Naive thymus-derived CD4-positive, alpha-beta T cell (primary cell): Measurements from ENCODE around the gene LRRC10. TPM values are rescaled to one million over a fixed set of nuclear protein-coding genes. Genes with fewer than 3 reads are reported as not detected.

ENCODE experiments used
- ATAC-seq: fragments of 150-1000 bp; cut with Tn5 transposase; 2 replicates; pipeline ENCODE4 v1.10.0; 2021; ENCODE audit warnings: mild to moderate bottlenecking, moderate library complexity
- CTCF ChIA-PET: fragments of 350-600 bp; sonication (Branson Sonifier 250); formaldehyde crosslinking; loops from one replicate; lab custom pipeline; 2021; ENCODE audit warnings: antibody characterized with exemption; lab: Charles Lee
- POLR2A ChIA-PET: fragments of 350-600 bp; sonication (Branson Sonifier 250); formaldehyde crosslinking; loops from one replicate; lab custom pipeline; 2021; ENCODE audit warnings: antibody characterized with exemption, inconsistent platforms; lab: Charles Lee
- DNase-seq, 9 donors: peaks; one replicate each; pipeline versions ENCODE4 v3.0.0 to v3.0.0-alpha.2; 2020 to 2022; ENCODE audit warnings: mixed read lengths in 1 of 9
- H3K27ac ChIP-seq: one replicate; pipeline ENCODE4 v1.7.0; 2013; ENCODE audit warnings: mild to moderate bottlenecking, low read depth, low read length, moderate library complexity
- H3K27me3 ChIP-seq, 2 donors: one replicate each; pipeline ENCODE4 v1.7.0; 2013; ENCODE audit warnings: low read length in 2 of 2, mild to moderate bottlenecking in 2 of 2, moderate library complexity in 2 of 2; ENCODE audit not compliant: control insufficient read depth in 2 of 2, insufficient read depth in 2 of 2
- H3K36me3 ChIP-seq, 3 experiments: 1 replicate in 2 of 3; 2 replicates in 1 of 3; pipeline ENCODE4 v1.7.0; 2013; ENCODE audit warnings: low read length in 3 of 3, mild to moderate bottlenecking in 3 of 3, moderate library complexity in 1 of 3; ENCODE audit not compliant: insufficient read depth in 3 of 3, control insufficient read depth in 2 of 3
- H3K4me1 ChIP-seq, 2 donors: one replicate each; pipeline ENCODE4 v1.7.0; 2013; ENCODE audit warnings: low read length in 2 of 2, mild to moderate bottlenecking in 2 of 2, moderate library complexity in 1 of 2; ENCODE audit not compliant: control insufficient read depth in 2 of 2, insufficient read depth in 2 of 2
- H3K4me3 ChIP-seq: 2 replicates; pipeline ENCODE4 v1.7.0; 2013; ENCODE audit warnings: mild to moderate bottlenecking, low read length
- H3K9me3 ChIP-seq, 3 experiments: 1 replicate in 2 of 3; 2 replicates in 1 of 3; pipeline ENCODE4 v1.7.0; 2013; ENCODE audit warnings: low read length in 3 of 3; ENCODE audit not compliant: control insufficient read depth in 2 of 3
- H3K27ac Mint-ChIP-seq, 9 donors: one replicate each; pipeline ENCODE4 v1.8.0; 2020 to 2022; ENCODE audit warnings: mixed read lengths in 9 of 9, mild to moderate bottlenecking in 8 of 9, moderate library complexity in 5 of 9, inconsistent platforms in 2 of 9
- H3K27me3 Mint-ChIP-seq, 5 donors: one replicate each; pipeline ENCODE4 v1.8.0; 2021 to 2022; ENCODE audit warnings: mixed read lengths in 5 of 5, mild to moderate bottlenecking in 1 of 5
- H3K36me3 Mint-ChIP-seq, 5 donors: one replicate each; pipeline ENCODE4 v1.8.0; 2020 to 2022; ENCODE audit warnings: mixed read lengths in 5 of 5, mild to moderate bottlenecking in 3 of 5, inconsistent platforms in 1 of 5
- H3K4me1 Mint-ChIP-seq, 7 donors: one replicate each; pipeline ENCODE4 v1.8.0; 2020 to 2022; ENCODE audit warnings: mixed read lengths in 7 of 7, mild to moderate bottlenecking in 3 of 7, inconsistent platforms in 1 of 7
- H3K4me3 Mint-ChIP-seq, 10 donors: one replicate each; pipeline ENCODE4 v1.8.0; 2020 to 2022; ENCODE audit warnings: mild to moderate bottlenecking in 10 of 10, mixed read lengths in 10 of 10, moderate library complexity in 6 of 10, inconsistent platforms in 2 of 10
- H3K9me3 Mint-ChIP-seq, 11 donors: one replicate each; pipeline ENCODE4 v1.8.0; 2020 to 2022; ENCODE audit warnings: mixed read lengths in 11 of 11, mild to moderate bottlenecking in 4 of 11, inconsistent platforms in 1 of 11, moderate library complexity in 1 of 11
- intact Hi-C, 2 donors: fragments of 100-400 bp; cut with micrococcal nuclease; formaldehyde crosslinking; loops; one replicate each; pipeline ENCODE4 v1.15.1; 2023
- polyA plus RNA-seq, 2 donors: library from polyadenylated mRNA; unstranded; fragments of 300-500 nt; fragmentation: Illumina TruSeq; gene quantifications; one replicate each; pipeline ENCODE4 v1.2.3, GENCODE V29; 2021
- total RNA-seq, 6 experiments: library from RNA in 5 of 6; stranded (reverse) in 5 of 6; gene quantifications; 1 replicate in 5 of 6; 2 replicates in 1 of 6; pipeline ENCODE4 v1.2.3 and lab custom pipeline; 2021 to 2026

LRRC10 gene
- total and polyA plus RNA-seq, 7 experiments from 2014 or later: not detected

DNA sequence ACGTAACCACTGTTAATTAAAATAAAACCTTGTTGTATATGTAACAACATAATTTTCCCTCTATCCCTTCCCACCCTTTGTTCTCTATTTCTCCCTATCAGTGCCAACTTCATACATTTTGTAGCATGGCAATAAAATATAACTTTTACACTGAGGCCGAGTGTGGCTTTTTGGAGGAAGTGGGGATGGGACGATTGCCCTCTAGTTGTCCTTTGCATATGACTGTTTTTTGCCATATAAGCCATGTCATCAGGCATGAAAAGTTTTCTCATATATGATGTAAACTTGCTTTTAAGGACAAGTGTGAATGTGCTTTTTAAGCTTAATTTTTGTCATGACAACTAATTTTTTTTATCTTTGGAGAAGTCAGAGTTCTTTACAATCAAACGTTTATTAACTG, 31.7 kb downstream of the LRRC10 start:
- Mint-ChIP-seq H3K36me3 (peaks cover 6 to 10% (median 9%) of the 10 kb centered on the region in 5 donors), H3K9me3 (no peaks in the 10 kb centered on the region), H3K4me3 (no peak overlapping the region), H3K27me3 (no peaks in the 10 kb centered on the region), H3K27ac (no peak overlapping the region), H3K4me1 (peaks cover 0 to 4% (median 0%) of the 10 kb centered on the region in 7 donors)
- no peaks in the 10 kb centered on the region for H3K27me3 ChIP-seq
- H3K9me3 ChIP-seq: no peaks in the 10 kb centered on the region
- intact Hi-C loops: no loop called here
- ChIA-PET POLR2A (interaction anchor here (1.0 kb wide), 1 partner anchor 13 kb away, joined by 4 read pairs; no protein-coding TSS in a partner anchor), CTCF (interaction anchor here (1.6 kb wide), 1 partner anchor 288 kb away, joined by 4 read pairs; no protein-coding TSS in a partner anchor)
- DNase-seq (no peak), ATAC-seq (no peak)
- peaks cover 0 to 15% (median 4%) of the 10 kb centered on the region in 3 experiments for H3K36me3 ChIP-seq
- no peaks in the 10 kb centered on the region for H3K4me1 ChIP-seq
- no peak overlapping the region for H3K27ac ChIP-seq
- no peak overlapping the region for H3K4me3 ChIP-seq

DNA sequence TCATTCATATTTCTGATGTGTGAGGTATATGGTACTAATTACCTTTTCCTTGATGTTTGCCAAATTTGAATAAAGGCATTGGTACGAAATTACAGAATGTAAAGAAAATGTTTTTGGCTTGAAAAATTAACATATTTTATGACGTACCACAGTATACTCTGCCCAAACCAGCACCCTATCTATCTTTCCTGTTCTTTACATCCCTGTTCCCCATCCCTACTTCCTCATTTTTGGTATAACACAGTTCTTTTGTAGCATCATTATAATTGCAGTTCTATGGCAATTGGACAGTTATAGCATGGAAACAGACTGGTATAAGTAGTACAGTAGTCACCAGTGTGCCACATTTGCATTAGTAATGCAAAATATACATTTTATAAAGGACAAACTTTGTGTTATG, 32.4 kb downstream of the LRRC10 start:
- Histone ChIP-seq H3K36me3 (peaks cover 0 to 18% (median 4%) of the 10 kb centered on the region in 3 experiments), H3K4me1 (no peaks in the 10 kb centered on the region), H3K9me3 (no peaks in the 10 kb centered on the region), H3K27ac (no peak overlapping the region), H3K27me3 (no peaks in the 10 kb centered on the region), H3K4me3 (no peak overlapping the region)
- DNase-seq (no peak), ATAC-seq (no peak)
- no peaks in the 10 kb centered on the region for H3K27me3 Mint-ChIP-seq
- no peak overlapping the region for H3K27ac Mint-ChIP-seq
- no peaks in the 10 kb centered on the region for H3K9me3 Mint-ChIP-seq
- POLR2A ChIA-PET: interaction anchor here (1.0 kb wide), 1 partner anchor 12 kb away, joined by 4 read pairs; no protein-coding TSS in a partner anchor
- CTCF ChIA-PET: no interaction called here
- H3K4me1 Mint-ChIP-seq: peaks cover 0 to 4% (median 0%) of the 10 kb centered on the region in 7 donors
- no peak overlapping the region for H3K4me3 Mint-ChIP-seq
- peaks cover 9 to 13% (median 11%) of the 10 kb centered on the region in 5 donors for H3K36me3 Mint-ChIP-seq
- intact Hi-C loops: no loop called here

DNA sequence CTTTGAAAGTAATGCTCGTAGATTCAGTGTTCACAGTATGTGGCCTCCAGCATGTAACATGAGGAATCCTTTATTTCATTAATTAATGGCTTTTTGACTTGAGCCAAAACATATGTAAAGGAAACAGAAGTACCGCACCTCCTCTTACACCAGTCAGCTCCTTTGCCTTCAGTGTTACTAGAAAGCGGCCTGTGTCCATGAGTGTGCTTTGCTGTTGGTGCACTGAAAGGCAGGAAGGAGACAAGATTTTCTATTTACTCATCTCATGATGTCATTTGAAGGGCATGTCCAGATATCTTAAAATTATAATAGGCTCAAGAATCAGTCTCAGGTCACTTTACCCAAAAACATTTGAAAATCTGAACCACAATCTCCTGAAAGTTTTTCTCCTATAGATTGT, 35.4 kb downstream of the LRRC10 start:
- Histone ChIP-seq H3K9me3 (no peaks in the 10 kb centered on the region), H3K36me3 (peaks cover 0 to 29% (median 4%) of the 10 kb centered on the region in 3 experiments), H3K4me3 (no peak overlapping the region), H3K27ac (no peak overlapping the region), H3K27me3 (no peaks in the 10 kb centered on the region), H3K4me1 (no peaks in the 10 kb centered on the region)
- Mint-ChIP-seq H3K27me3 (no peaks in the 10 kb centered on the region), H3K4me1 (peaks cover 0 to 4% (median 0%) of the 10 kb centered on the region in 7 donors), H3K36me3 (peaks cover 15 to 24% (median 19%) of the 10 kb centered on the region in 5 donors), H3K4me3 (no peak overlapping the region), H3K27ac (no peak overlapping the region), H3K9me3 (no peaks in the 10 kb centered on the region)
- DNase-seq (no peak), ATAC-seq (no peak)
- intact Hi-C loops: no loop called here
- CTCF ChIA-PET: no interaction called here
- POLR2A ChIA-PET: no interaction called here

DNA sequence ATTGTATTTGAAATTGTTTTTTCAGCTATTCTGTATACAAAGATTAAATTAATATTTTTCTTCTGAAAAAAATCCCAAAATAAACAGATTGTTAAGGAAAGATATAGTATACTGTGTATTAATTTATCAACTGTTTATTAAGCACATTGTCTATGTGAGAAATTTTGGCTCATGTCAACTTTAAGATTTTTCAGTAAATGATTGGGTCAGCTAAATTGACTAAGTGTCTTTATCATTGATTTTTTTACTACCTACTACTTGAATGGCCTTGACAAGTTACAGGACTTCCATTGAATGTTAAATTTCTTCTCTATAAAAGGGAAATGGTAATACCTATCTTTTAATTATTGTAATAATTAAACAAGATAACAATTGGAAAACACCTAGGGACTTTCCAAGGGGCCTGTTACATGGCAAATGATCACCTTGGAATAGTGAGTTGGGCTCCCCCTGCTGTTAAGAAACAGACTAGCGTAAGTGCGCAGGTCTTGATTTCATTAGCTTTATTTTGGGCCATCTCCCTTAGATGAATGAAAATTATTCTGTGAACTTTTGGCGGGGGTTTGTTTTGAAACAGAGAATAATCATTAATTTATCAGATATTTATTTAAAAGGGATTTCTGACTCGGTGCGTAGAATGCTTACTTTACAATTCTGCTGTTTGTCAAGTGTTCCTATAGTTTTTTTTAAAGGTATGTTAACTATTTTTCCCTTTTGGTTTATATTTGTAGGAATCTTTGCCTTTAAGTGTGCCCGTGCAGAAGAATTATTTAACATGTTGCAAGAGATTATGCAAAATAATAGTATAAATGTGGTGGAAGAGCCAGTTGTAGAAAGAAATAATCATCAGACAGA, 39.9 kb downstream of the LRRC10 start:
- Mint-ChIP-seq H3K27me3 (no peaks in the 10 kb centered on the region), H3K4me1 (peaks cover 0 to 16% (median 0%) of the 10 kb centered on the region in 7 donors), H3K9me3 (no peaks in the 10 kb centered on the region), H3K36me3 (peaks cover 15 to 35% (median 19%) of the 10 kb centered on the region in 5 donors), H3K4me3 (no peak overlapping the region), H3K27ac (no peak overlapping the region)
- DNase-seq (peak in 8 of 9 donors; percentile 31 to 70 (median 58)), ATAC-seq (peak; percentile 88)
- H3K4me3 ChIP-seq: no peak overlapping the region
- ChIA-PET POLR2A (interaction anchor here (1.1 to 2.1 kb wide), 2 partner anchors 212 to 240 kb away, joined by 3 to 8 read pairs; no protein-coding TSS in a partner anchor), CTCF (interaction anchor here (0.5 to 5.7 kb wide), 24 partner anchors 8 to 1990 kb away, joined by 3 to 76 read pairs (median 4); no protein-coding TSS in a partner anchor)
- intact Hi-C loops: loop anchor here (1.0 to 5.0 kb wide), 9 partner anchors 15 to 416 kb away; partner anchors contain the start of genes CCT2 (in 2 of the 2) and FRS2 (in 2 of the 2)
- no peaks in the 10 kb centered on the region for H3K9me3 ChIP-seq
- H3K36me3 ChIP-seq: peaks cover 0 to 35% (median 4%) of the 10 kb centered on the region in 3 experiments
- peak overlapping the region; percentile 56 for H3K27ac ChIP-seq
- no peaks in the 10 kb centered on the region for H3K27me3 ChIP-seq
- no peaks in the 10 kb centered on the region for H3K4me1 ChIP-seq

DNA sequence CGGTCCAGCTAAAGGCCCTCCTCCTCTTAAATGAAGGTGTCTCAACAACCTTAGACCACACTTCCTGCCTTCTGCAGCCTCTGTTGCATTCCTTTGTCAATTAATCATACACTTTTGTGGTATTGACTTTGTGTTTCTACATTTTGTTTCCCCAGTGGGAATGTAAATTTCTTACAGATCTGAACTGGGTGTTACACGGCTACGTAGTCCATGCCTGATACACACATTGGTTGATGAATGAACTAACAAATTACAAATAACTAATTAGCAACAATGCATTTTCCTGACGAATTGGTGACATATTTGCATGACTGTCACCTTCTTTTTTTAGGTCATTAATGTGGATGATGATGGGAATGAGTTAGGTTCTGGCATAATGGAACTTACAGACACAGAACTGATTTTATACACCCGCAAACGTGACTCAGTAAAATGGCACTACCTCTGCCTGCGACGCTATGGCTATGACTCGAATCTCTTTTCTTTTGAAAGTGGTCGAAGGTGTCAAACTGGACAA, 40.6 kb downstream of the LRRC10 start:
- Histone ChIP-seq H3K4me1 (no peaks in the 10 kb centered on the region), H3K27me3 (no peaks in the 10 kb centered on the region), H3K27ac (peak overlapping the region; percentile 56), H3K36me3 (peaks cover 0 to 30% (median 4%) of the 10 kb centered on the region in 3 experiments), H3K4me3 (no peak overlapping the region), H3K9me3 (no peaks in the 10 kb centered on the region)
- Mint-ChIP-seq H3K9me3 (no peaks in the 10 kb centered on the region), H3K27ac (peak overlapping the region in 5 of 9 donors; percentile 2 to 79 (median 34)), H3K36me3 (peaks cover 15 to 35% (median 19%) of the 10 kb centered on the region in 5 donors), H3K27me3 (no peaks in the 10 kb centered on the region), H3K4me3 (no peak overlapping the region), H3K4me1 (peaks cover 0 to 16% (median 0%) of the 10 kb centered on the region in 7 donors)
- DNase-seq (no peak), ATAC-seq (no peak)
- intact Hi-C loops: loop anchor here (1.0 to 10.0 kb wide), 8 partner anchors 98 to 735 kb away; partner anchors contain the start of gene FRS2 (in 2 of the 2)
- ChIA-PET POLR2A (interaction anchor here (0.7 to 2.1 kb wide), 2 partner anchors 239 to 414 kb away, joined by 3 to 8 read pairs; no protein-coding TSS in a partner anchor), CTCF (interaction anchor here (0.6 to 5.7 kb wide), 21 partner anchors 10 to 1991 kb away, joined by 3 to 76 read pairs (median 3); no protein-coding TSS in a partner anchor)

DNA sequence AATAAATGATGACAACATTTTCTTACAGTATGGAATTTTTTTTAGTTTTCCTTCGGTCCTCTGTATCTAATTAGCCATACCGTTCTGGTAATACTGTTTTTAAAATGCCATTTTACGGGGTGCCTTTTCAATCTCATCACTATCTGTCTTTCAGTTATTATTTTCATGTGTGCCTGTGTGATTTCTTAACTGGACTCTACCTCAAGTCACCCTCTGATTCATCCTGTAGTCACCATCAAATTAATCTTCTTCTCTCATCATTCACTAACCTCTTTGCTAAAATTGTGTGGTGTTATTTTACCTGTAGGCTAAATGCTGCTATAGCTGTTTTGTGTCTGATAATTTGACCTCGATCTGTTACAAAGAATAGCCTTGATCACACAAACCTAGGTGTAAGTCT, 41.5 kb downstream of the LRRC10 start:
- ChIA-PET CTCF (interaction anchor here (0.7 to 5.7 kb wide), 12 partner anchors 9 to 413 kb away, joined by 3 to 76 read pairs (median 3); no protein-coding TSS in a partner anchor), POLR2A (interaction anchor here (0.7 to 2.1 kb wide), 2 partner anchors 238 to 413 kb away, joined by 3 to 8 read pairs; no protein-coding TSS in a partner anchor)
- no peak for ATAC-seq
- H3K9me3 Mint-ChIP-seq: no peaks in the 10 kb centered on the region
- no peak overlapping the region for H3K4me3 Mint-ChIP-seq
- peaks cover 10 to 27% (median 13%) of the 10 kb centered on the region in 5 donors for H3K36me3 Mint-ChIP-seq
- H3K9me3 ChIP-seq: no peaks in the 10 kb centered on the region
- peaks cover 0 to 22% (median 0%) of the 10 kb centered on the region in 3 experiments for H3K36me3 ChIP-seq
- peak overlapping the region; percentile 56 for H3K27ac ChIP-seq
- no peak overlapping the region for H3K4me3 ChIP-seq
- H3K27ac Mint-ChIP-seq: peak overlapping the region in 6 of 9 donors; percentile 0 to 74 (median 18)
- no peaks in the 10 kb centered on the region for H3K4me1 ChIP-seq
- peaks cover 0 to 16% (median 0%) of the 10 kb centered on the region in 7 donors for H3K4me1 Mint-ChIP-seq
- H3K27me3 ChIP-seq: no peaks in the 10 kb centered on the region
- H3K27me3 Mint-ChIP-seq: no peaks in the 10 kb centered on the region
- intact Hi-C loops: loop anchor here in 1 of 2 donors (10.0 kb wide), 1 partner anchor 734 kb away; no protein-coding TSS in a partner anchor
- no peak for DNase-seq
